H1 (cell line): ENCODE data around the gene LTC4S. TPM values are rescaled to one million over a fixed set of nuclear protein-coding genes. Genes with fewer than 3 reads are reported as not detected.
A peak's percentile ranks its signal among the peaks of the same experiment; 100 is the strongest.

Experiments
- CTCF ChIA-PET: fragments of 300-600 bp; sonication (Branson Sonifier 250); formaldehyde crosslinking; loops from one replicate; lab custom pipeline; 2021; ENCODE audit not compliant: partially characterized antibody; lab: Charles Lee
- POLR2A ChIA-PET: fragments of 300-600 bp; sonication (Branson Sonifier 250); formaldehyde crosslinking; loops from one replicate; lab custom pipeline; 2021; ENCODE audit warnings: inconsistent platforms; ENCODE audit not compliant: partially characterized antibody; lab: Charles Lee
- DNase-seq, 2 experiments: peaks; one replicate each; pipeline versions ENCODE4 v3.0.0 to v3.0.0-alpha.2; 2010 to 2022; ENCODE audit warnings: low spot score in 2 of 2, low read depth in 1 of 2, mixed read lengths in 1 of 2
- FAIRE-seq: peaks from 2 replicates; lab custom pipeline; 2011; peaks lifted over from hg19 to GRCh38; lab: Jason Lieb, UNC
- H2AFZ ChIP-seq: 2 replicates; pipeline ENCODE4 v1.8.1; 2012; ENCODE audit warnings: low read length, inconsistent platforms
- H2AK5ac ChIP-seq: 2 replicates; pipeline ENCODE4 v1.6.1; 2013; ENCODE audit warnings: low read depth, low read length
- H2BK120ac ChIP-seq: replicated peaks from 2 replicates; pipeline ENCODE3; 2013; ENCODE audit warnings: low read depth, low read length, inconsistent platforms
- H2BK12ac ChIP-seq: 2 replicates; pipeline ENCODE4 v1.6.1; 2013; ENCODE audit warnings: low read depth, low read length
- H2BK15ac ChIP-seq: 2 replicates; pipeline ENCODE4 v1.6.1; 2013; ENCODE audit warnings: low read length
- H2BK20ac ChIP-seq: 2 replicates; pipeline ENCODE4 v1.6.1; 2013; ENCODE audit warnings: low read length
- H2BK5ac ChIP-seq: 2 replicates; pipeline ENCODE4 v1.6.1; 2013; ENCODE audit warnings: low read depth, low read length
- H3K14ac ChIP-seq: 2 replicates; pipeline ENCODE4 v1.6.1; 2013; ENCODE audit warnings: inconsistent platforms; ENCODE audit not compliant: insufficient read length
- H3K18ac ChIP-seq: 2 replicates; pipeline ENCODE4 v1.6.1; 2013; ENCODE audit warnings: low read length; ENCODE audit errors: extremely low read depth
- H3K23ac ChIP-seq: 2 replicates; pipeline ENCODE4 v1.6.1; 2013; ENCODE audit warnings: inconsistent platforms; ENCODE audit not compliant: insufficient read length
- H3K23me2 ChIP-seq: 2 replicates; pipeline ENCODE4 v1.6.1; 2013; ENCODE audit warnings: low read depth, low read length
- H3K27ac ChIP-seq: 2 replicates; pipeline ENCODE4 v1.6.1; 2011; ENCODE audit warnings: low read depth, low read length, inconsistent platforms
- H3K27me3 ChIP-seq, 4 experiments: replicated peaks in 1 of 4; 1 replicate in 1 of 4; 2 replicates in 3 of 4; pipeline versions ENCODE4 v1.6.1 to v1.8.1; 2011 to 2013; ENCODE audit warnings: low read length in 3 of 4, mild to moderate bottlenecking in 3 of 4, inconsistent platforms in 2 of 4, mixed read lengths in 2 of 4, moderate library complexity in 1 of 4; ENCODE audit not compliant: control insufficient read depth in 3 of 4, insufficient read depth in 3 of 4; ENCODE audit errors: extremely low read depth in 1 of 4
- H3K36me3 ChIP-seq, 4 experiments: 2 replicates each; pipeline versions ENCODE4 v1.6.1 to v1.8.1; 2011 to 2013; ENCODE audit warnings: mild to moderate bottlenecking in 4 of 4, low read length in 3 of 4, moderate library complexity in 2 of 4, control low read depth in 1 of 4, inconsistent platforms in 1 of 4; ENCODE audit not compliant: insufficient read depth in 4 of 4, control insufficient read depth in 2 of 4
- H3K4ac ChIP-seq: replicated peaks from 2 replicates; pipeline ENCODE3; 2013; ENCODE audit warnings: low read length, low read depth, mixed read lengths, inconsistent platforms; ENCODE audit not compliant: insufficient read length
- H3K4me1 ChIP-seq, 4 experiments: replicated peaks in 1 of 4; 1 replicate in 1 of 4; 2 replicates in 3 of 4; pipeline versions ENCODE4 v1.6.1 to v1.8.1; 2011 to 2013; ENCODE audit warnings: low read length in 3 of 4, inconsistent platforms in 2 of 4, mixed read lengths in 1 of 4; ENCODE audit not compliant: insufficient read depth in 4 of 4, control insufficient read depth in 3 of 4
- H3K4me2 ChIP-seq, 2 experiments: 2 replicates each; pipeline versions ENCODE4 v1.6.1 to v1.8.1; 2011 to 2013; ENCODE audit warnings: low read depth in 2 of 2, low read length in 2 of 2, control low read depth in 1 of 2, inconsistent platforms in 1 of 2, mild to moderate bottlenecking in 1 of 2; ENCODE audit not compliant: insufficient read depth in 1 of 2
- H3K4me3 ChIP-seq, 4 experiments: fragments of 200-600, 300-600 bp in 1 of 4; sonication (generic), shearing (Covaris generic), sonication (Bioruptor Twin) in 1 of 4; 2 replicates each; pipeline versions ENCODE4 v1.5.1 to v1.8.1; 2011 to 2016; ENCODE audit warnings: low read length in 4 of 4, low read depth in 3 of 4, control low read depth in 2 of 4, inconsistent platforms in 2 of 4, mild to moderate bottlenecking in 2 of 4, mixed read lengths in 1 of 4, moderate library complexity in 1 of 4; ENCODE audit not compliant: insufficient read depth in 2 of 4; ENCODE audit errors: extremely low read depth in 1 of 4
- H3K56ac ChIP-seq: replicated peaks from 2 replicates; pipeline ENCODE3; 2013; ENCODE audit warnings: low read depth, mild to moderate bottlenecking, mixed read lengths, low read length, inconsistent platforms; ENCODE audit not compliant: insufficient read length
- H3K79me1 ChIP-seq: 2 replicates; pipeline ENCODE4 v1.6.1; 2013; ENCODE audit warnings: low read depth, low read length, control low read depth
- H3K79me2 ChIP-seq, 2 experiments: 2 replicates each; pipeline versions ENCODE4 v1.6.1 to v1.8.1; 2012 to 2013; ENCODE audit warnings: low read length in 2 of 2, mild to moderate bottlenecking in 2 of 2, inconsistent platforms in 1 of 2; ENCODE audit not compliant: insufficient read depth in 2 of 2, control insufficient read depth in 1 of 2
- H3K9ac ChIP-seq, 4 experiments: replicated peaks in 1 of 4; 1 replicate in 1 of 4; 2 replicates in 3 of 4; pipeline versions ENCODE4 v1.6.1 to v1.8.1; 2011 to 2013; ENCODE audit warnings: low read depth in 3 of 4, low read length in 3 of 4, control low read depth in 2 of 4, mild to moderate bottlenecking in 2 of 4, moderate library complexity in 2 of 4, inconsistent platforms in 1 of 4; ENCODE audit errors: extremely low read depth in 1 of 4
- H3K9me3 ChIP-seq, 2 experiments: 2 replicates each; pipeline versions ENCODE4 v1.6.1 to v1.8.1; 2012 to 2013; ENCODE audit warnings: mild to moderate bottlenecking in 2 of 2, moderate library complexity in 2 of 2, control low read depth in 1 of 2, inconsistent platforms in 1 of 2, low read depth in 1 of 2, low read length in 1 of 2, mixed read lengths in 1 of 2; ENCODE audit not compliant: insufficient read depth in 2 of 2
- H4K20me1 ChIP-seq, 2 experiments: replicated peaks in 1 of 2; 2 replicates each; pipeline versions ENCODE3 to v1.8.1; 2011 to 2013; ENCODE audit warnings: inconsistent platforms in 2 of 2, low read length in 2 of 2, mild to moderate bottlenecking in 1 of 2; ENCODE audit not compliant: insufficient read depth in 2 of 2, control insufficient read depth in 1 of 2
- H4K5ac ChIP-seq: 2 replicates; pipeline ENCODE4 v1.6.1; 2013; ENCODE audit warnings: low read length, low read depth, mixed read lengths, inconsistent platforms; ENCODE audit not compliant: insufficient read length
- H4K8ac ChIP-seq: 2 replicates; pipeline ENCODE4 v1.8.0; 2013; ENCODE audit warnings: mild to moderate bottlenecking, moderate library complexity, low read length, inconsistent platforms; ENCODE audit not compliant: insufficient read depth; ENCODE audit errors: extremely low read depth
- H4K91ac ChIP-seq: replicated peaks from 2 replicates; pipeline ENCODE3; 2013; ENCODE audit warnings: low read length, mixed read lengths, inconsistent platforms; ENCODE audit not compliant: insufficient read length
- ASH2L ChIP-seq: fragments of 200-600, 300-600 bp; sonication (generic); IDR thresholded peaks from one replicate; pipeline ENCODE4 v1.7.1; 2017; ENCODE audit warnings: low read length
- ATF3 ChIP-seq: IDR thresholded peaks from 2 replicates; pipeline ENCODE4 v1.6.1; 2011; ENCODE audit warnings: low read depth, mild to moderate bottlenecking, low read length; ENCODE audit not compliant: insufficient read depth
- BRCA1 ChIP-seq: IDR thresholded peaks from 2 replicates; pipeline ENCODE4 v1.6.1; 2012; ENCODE audit warnings: low read depth, low read length, improper control_type of control experiment
- CBX8 ChIP-seq: fragments of 300-800, 300-1000 bp; sonication (generic); IDR thresholded peaks from 2 replicates; pipeline ENCODE4 v1.7.1; 2016; ENCODE audit warnings: low read depth, low read length, borderline replicate concordance
- GABPA ChIP-seq: IDR thresholded peaks from 2 replicates; pipeline ENCODE4 v1.6.1; 2011; ENCODE audit warnings: mild to moderate bottlenecking, low read length, moderate library complexity, borderline replicate concordance; ENCODE audit not compliant: insufficient read depth
- HDAC2 ChIP-seq, 2 experiments: fragments of 300-600 bp in 1 of 2; sonication (generic) in 1 of 2; IDR thresholded peaks; 2 replicates each; pipeline ENCODE4 v1.6.1; 2011 to 2012; ENCODE audit warnings: low read depth in 2 of 2, low read length in 2 of 2, mild to moderate bottlenecking in 2 of 2, moderate library complexity in 2 of 2, borderline replicate concordance in 1 of 2, inconsistent platforms in 1 of 2
- NANOG ChIP-seq: IDR thresholded peaks from 2 replicates; pipeline ENCODE4 v1.6.1; 2011; ENCODE audit warnings: low read length, low read depth, mild to moderate bottlenecking, inconsistent platforms; ENCODE audit not compliant: insufficient read depth, poor library complexity, severe bottlenecking
- POLR2AphosphoS5 ChIP-seq: IDR thresholded peaks from 2 replicates; pipeline ENCODE4 v1.6.1; 2011; ENCODE audit warnings: low read depth, low read length
- POU5F1 ChIP-seq: IDR thresholded peaks from 2 replicates; pipeline ENCODE4 v1.6.1; 2011; ENCODE audit warnings: low read depth, mild to moderate bottlenecking, low read length, moderate library complexity
- RFX5 ChIP-seq: IDR thresholded peaks from 2 replicates; pipeline ENCODE4 v1.6.1; 2011; ENCODE audit warnings: low read depth, low read length, improper control_type of control experiment, borderline replicate concordance
- SIX5 ChIP-seq: IDR thresholded peaks from 2 replicates; pipeline ENCODE4 v1.6.1; 2011; ENCODE audit warnings: mild to moderate bottlenecking, low read depth, low read length
- SP2 ChIP-seq: IDR thresholded peaks from 2 replicates; pipeline ENCODE4 v1.6.1; 2012; ENCODE audit warnings: mild to moderate bottlenecking, low read length, inconsistent platforms
- SUZ12 ChIP-seq: fragments of 200-600 bp; sonication (generic); IDR thresholded peaks from 2 replicates; pipeline ENCODE4 v1.6.1; 2012; ENCODE audit warnings: mild to moderate bottlenecking, inconsistent platforms, low read length, moderate library complexity, mixed read lengths
- WGBS, 2 experiments: shearing (Covaris generic) in 1 of 2; methylation state at CpG; one replicate each; pipeline versions ENCODE4 v1.1.6 to v1.1.7; 2013 to 2015; ENCODE audit warnings: low lambda C conversion rate in 2 of 2, mixed read lengths in 2 of 2, inconsistent platforms in 1 of 2, low coverage in 1 of 2, missing lambda C conversion rate in 1 of 2; ENCODE audit not compliant: insufficient replicate concordance in 2 of 2, insufficient coverage in 1 of 2, insufficient read length in 1 of 2; ENCODE audit errors: extremely low coverage in 1 of 2, missing lambda C conversion rate in 1 of 2; 5-methylcytosine and 5-hydroxymethylcytosine counted together
- polyA plus RNA-seq, 7 experiments: library from polyadenylated mRNA; depleted of rRNA in 3 of 7; stranded (reverse) in 5 of 7; unstranded in 2 of 7; fragments of >200 nt in 5 of 7; fragments of 200-250 nt in 2 of 7; gene quantifications; 1 replicate in 5 of 7; 2 replicates in 1 of 7; 4 replicates in 1 of 7; pipeline versions ENCODE4 v1.2.1 to v1.2.3, GENCODE V29; 2011 to 2013; ENCODE audit warnings: missing spikeins in 2 of 7, mixed read lengths in 2 of 7
- total RNA-seq: library from RNA; stranded (reverse); fragmentation: NEBNext Ultra II Directional; extraction: Animal tissue kit (Norgen Biotek cat#: 25700); gene quantifications from 2 replicates; pipeline ENCODE4 v1.2.1, GENCODE V29; 2021

LTC4S gene
- total and polyA plus RNA-seq, 2 of the 8 experiments (the other 6 are each of a cell fraction or from before 2014, with no cell fraction given): 2.2 to 3.7 TPM

- peaks cover 4% of the 10 kb centered on the region for H3K79me1 ChIP-seq
- WGBS, 2 experiments: 80% methylated on average over 7 of the region's 8 CpGs; no CpG with 5 or more reads in 1 of the 2 experiments
- H3K4ac ChIP-seq: no peak overlapping the region
- H3K9me3 ChIP-seq: no peaks in the 10 kb centered on the region
- DNase-seq (no peak), FAIRE-seq (no peak)
- H4K8ac ChIP-seq: no peak overlapping the region
- peaks cover 4 to 38% (median 33%) of the 10 kb centered on the region in 4 experiments for H3K4me1 ChIP-seq
- H3K23ac ChIP-seq: no peak overlapping the region
- POLR2A ChIA-PET: interaction anchor here (1.2 to 12.6 kb wide), 6 partner anchors 10 to 194 kb away, joined by 3 to 207 read pairs (median 4); partner anchors contain the start of genes HNRNPH1, LTC4S and MGAT4B
- no peak overlapping the region for H3K56ac ChIP-seq
- peaks cover 4 to 13% of the 10 kb centered on the region in 2 experiments; a peak in 2 of 4 replicates for H3K79me2 ChIP-seq
- H2BK15ac ChIP-seq: 0 out of 2 replicates have a peak overlapping the region, but pooled peaks have one; percentile 29
- H3K4me2 ChIP-seq: peak overlapping the region; percentile 54 to 71
- H3K18ac ChIP-seq: no peak overlapping the region; the same call in 1 of the 2 replicates
- peak overlapping the region; percentile 32 to 62 (median 40); a peak in 7 of 8 replicates for H3K4me3 ChIP-seq
- H3K23me2 ChIP-seq: peaks cover 15% of the 10 kb centered on the region; the same call in 1 of the 2 replicates
- H4K20me1 ChIP-seq: peaks cover 4 to 8% of the 10 kb centered on the region in 2 experiments
- H3K14ac ChIP-seq: no peak overlapping the region
- H2BK12ac ChIP-seq: no peak overlapping the region
- no peak overlapping the region for H4K91ac ChIP-seq
- H2BK20ac ChIP-seq: no peak overlapping the region
- 0 out of 8 replicates have a peak, but pooled peaks cover 0 to 3% (median 0%) of the 10 kb centered on the region in 4 experiments for H3K36me3 ChIP-seq
- CTCF ChIA-PET: interaction anchor here (1.0 kb wide), 1 partner anchor 22 kb away, joined by 3 read pairs; no protein-coding TSS in a partner anchor
- no peak overlapping the region for H2BK120ac ChIP-seq
- no peak overlapping the region for H3K27ac ChIP-seq
- no peak overlapping the region for H2BK5ac ChIP-seq
- no peak overlapping the region for H2AFZ ChIP-seq
- H3K27me3 ChIP-seq: peaks cover 0 to 5% (median 2%) of the 10 kb centered on the region in 4 experiments; a peak in 2 of 7 replicates
- no peak overlapping the region for H2AK5ac ChIP-seq
- no peak overlapping the region for H4K5ac ChIP-seq
- no peak overlapping the region for H3K9ac ChIP-seq
- no peak for TF ChIP-seq HDAC2 (IDR thresholded peaks at IDR 0.05; ENCODE audit: borderline replicate concordance in 1 of 2, low read depth in 2 of 2, low read length in 2 of 2)
- no peak for TF ChIP-seq ASH2L
- TF ChIP-seq POLR2AphosphoS5: no peak
- TF ChIP-seq GABPA: no peak
- no peak for TF ChIP-seq POU5F1
- TF ChIP-seq CBX8: no peak
- TF ChIP-seq SP2: no peak
- TF ChIP-seq ATF3: no peak
- TF ChIP-seq NANOG: no peak
- TF ChIP-seq SUZ12: no peak
- TF ChIP-seq SIX5: no peak
- no peak for TF ChIP-seq RFX5
- no peak for TF ChIP-seq BRCA1
Measured at GRCh38 chr5:179817470-179817840, 23.7 kb downstream of the LTC4S start.
